Skeletal muscle tissue (tissue), 4 donors: ENCODE results near the gene FARSB. TPM values are rescaled to one million over a fixed set of nuclear protein-coding genes. Genes with fewer than 3 reads are reported as not detected.
A peak's percentile ranks its signal among the peaks of the same experiment; 100 is the strongest.
"Not testable (repeated sequence)": the region's sequence is repeated elsewhere in the genome, so short reads cannot be mapped to it uniquely, and the experiment has no call there.

Experiments
- H3K27ac ChIP-seq: one replicate; pipeline ENCODE4 v1.7.0; 2013; ENCODE audit warnings: mild to moderate bottlenecking, low read depth, low read length, inconsistent platforms
- H3K27me3 ChIP-seq, 3 donors: one replicate each; pipeline ENCODE4 v1.7.0; 2013; ENCODE audit warnings: low read length in 3 of 3; ENCODE audit not compliant: control insufficient read depth in 3 of 3, insufficient read depth in 3 of 3
- H3K36me3 ChIP-seq, 3 donors: one replicate each; pipeline ENCODE4 v1.7.0; 2013; ENCODE audit warnings: low read length in 3 of 3; ENCODE audit not compliant: control insufficient read depth in 3 of 3, insufficient read depth in 3 of 3
- H3K4me1 ChIP-seq, 3 donors: one replicate each; pipeline ENCODE4 v1.7.0; 2013; ENCODE audit warnings: low read length in 3 of 3, mild to moderate bottlenecking in 3 of 3; ENCODE audit not compliant: control insufficient read depth in 3 of 3, insufficient read depth in 3 of 3
- H3K4me3 ChIP-seq, 3 donors: one replicate each; pipeline ENCODE4 v1.7.0; 2013; ENCODE audit warnings: low read length in 3 of 3
- H3K9ac ChIP-seq, 3 donors: one replicate each; pipeline ENCODE4 v1.7.0; 2013; ENCODE audit warnings: low read length in 3 of 3, mild to moderate bottlenecking in 3 of 3, moderate library complexity in 2 of 3, low read depth in 1 of 3
- H3K9me3 ChIP-seq, 3 donors: one replicate each; pipeline ENCODE4 v1.7.0; 2013; ENCODE audit warnings: low read length in 3 of 3; ENCODE audit not compliant: control insufficient read depth in 3 of 3
- total RNA-seq: library from RNA; depleted of rRNA; stranded (reverse); fragments of >200 nt; gene quantifications from one replicate; pipeline ENCODE4 v1.2.3, GENCODE V29; 2014
- donor health status: Osteomylitis.

Gene FARSB
- total RNA-seq, 1 donor from 2014 or later = 18.8 TPM

DNA sequence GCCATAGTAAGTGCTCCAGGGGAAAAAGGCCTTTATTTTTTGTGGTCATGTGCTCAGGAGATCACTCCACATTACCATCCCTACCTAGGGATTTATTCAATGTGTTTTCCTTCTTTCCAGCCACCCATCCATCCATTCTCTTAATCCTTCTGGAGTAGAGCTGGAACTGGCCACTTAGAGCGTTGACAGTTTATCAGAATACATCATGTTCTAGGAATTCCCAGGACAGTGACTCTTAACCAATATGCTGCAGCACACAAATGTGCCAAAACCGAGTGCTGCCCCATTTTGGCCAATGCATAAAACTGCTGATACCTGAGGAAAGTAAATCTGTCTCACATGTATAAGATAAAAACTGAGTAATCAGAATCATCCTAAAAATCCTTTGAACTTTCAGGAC, 63.7 kb downstream of the FARSB start:
- Histone ChIP-seq H3K4me3 (no peak overlapping the region), H3K27ac (no peak overlapping the region), H3K36me3 (peaks cover 5% of the 10 kb centered on the region in 3 donors), H3K4me1 (no peaks in the 10 kb centered on the region), H3K27me3 (no peaks in the 10 kb centered on the region), H3K9me3 (no peaks in the 10 kb centered on the region), H3K9ac (no peak overlapping the region)

DNA sequence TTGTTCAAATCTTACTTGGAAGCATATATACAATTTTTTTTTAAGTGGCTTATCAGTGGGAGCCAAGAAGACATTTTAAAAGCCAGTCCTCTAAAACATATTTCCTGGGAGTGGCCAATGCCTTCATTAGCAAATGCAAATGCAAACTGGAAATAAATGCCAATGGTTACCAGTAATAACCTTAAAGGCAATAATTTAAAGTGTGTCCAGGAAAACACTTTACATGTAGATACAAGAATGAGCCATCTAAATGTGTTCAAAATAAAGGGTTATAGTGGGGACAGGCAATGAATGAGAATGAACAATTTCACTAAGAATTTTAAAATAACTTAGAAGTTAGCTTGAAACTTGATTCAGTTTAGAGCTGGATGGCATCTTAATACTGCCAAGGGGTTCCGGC, 64.2 kb downstream of the FARSB start:
- H3K27ac ChIP-seq = no peak overlapping the region
- no peaks in the 10 kb centered on the region for H3K9me3 ChIP-seq
- H3K27me3 ChIP-seq = no peaks in the 10 kb centered on the region
- no peak overlapping the region for H3K4me3 ChIP-seq
- H3K36me3 ChIP-seq = peaks cover 5% of the 10 kb centered on the region in 3 donors
- no peak overlapping the region for H3K9ac ChIP-seq
- no peaks in the 10 kb centered on the region for H3K4me1 ChIP-seq

DNA sequence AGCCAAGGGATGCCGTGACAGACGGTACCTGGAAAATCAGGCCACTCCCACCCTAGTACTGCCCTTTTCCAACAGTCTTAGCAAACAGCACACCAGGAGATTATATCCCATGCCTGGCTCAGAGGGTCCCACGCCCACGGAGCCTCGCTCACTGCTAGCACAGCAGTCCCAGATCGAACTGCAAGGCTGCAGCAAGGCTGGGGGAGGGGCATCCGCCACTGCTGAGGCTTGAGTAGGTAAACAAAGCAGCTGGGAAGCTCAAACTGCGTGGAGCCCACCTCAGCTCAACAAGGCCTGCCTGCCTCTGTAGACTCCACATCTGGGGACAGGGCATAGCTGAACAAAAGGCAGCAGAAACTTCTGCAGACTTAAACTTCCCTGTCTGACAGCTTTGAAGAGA, 71.3 kb downstream of the FARSB start:
- H3K27ac ChIP-seq, H3K4me1 ChIP-seq: not testable (repeated sequence)

DNA sequence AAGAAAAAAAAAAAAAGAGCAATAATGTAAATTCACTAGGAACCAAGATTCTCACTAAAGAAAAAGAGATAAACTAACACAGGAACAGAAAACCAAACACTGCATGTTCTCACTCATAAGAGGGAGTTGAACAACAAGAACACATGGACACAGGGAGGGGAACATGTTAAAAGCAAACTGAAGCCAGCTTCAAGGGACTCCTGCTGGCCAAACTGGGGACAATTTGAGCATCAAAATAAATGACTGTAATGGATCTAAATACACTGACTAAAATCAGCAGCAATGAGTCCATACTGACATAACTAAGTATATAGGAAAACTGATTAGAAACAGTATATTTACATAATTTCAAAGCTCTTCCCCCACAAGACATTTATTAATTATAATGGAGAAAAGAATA, 73.0 kb downstream of the FARSB start:
- Histone ChIP-seq H3K27me3 (no peaks in the 10 kb centered on the region), H3K9ac (no peak overlapping the region), H3K27ac (no peak overlapping the region)

More for the DNA sequence above, 71.3 kb downstream of the FARSB start:
- H3K9me3 ChIP-seq, H3K36me3 ChIP-seq, H3K9ac ChIP-seq, H3K27me3 ChIP-seq, H3K4me3 ChIP-seq: not testable (repeated sequence)

DNA sequence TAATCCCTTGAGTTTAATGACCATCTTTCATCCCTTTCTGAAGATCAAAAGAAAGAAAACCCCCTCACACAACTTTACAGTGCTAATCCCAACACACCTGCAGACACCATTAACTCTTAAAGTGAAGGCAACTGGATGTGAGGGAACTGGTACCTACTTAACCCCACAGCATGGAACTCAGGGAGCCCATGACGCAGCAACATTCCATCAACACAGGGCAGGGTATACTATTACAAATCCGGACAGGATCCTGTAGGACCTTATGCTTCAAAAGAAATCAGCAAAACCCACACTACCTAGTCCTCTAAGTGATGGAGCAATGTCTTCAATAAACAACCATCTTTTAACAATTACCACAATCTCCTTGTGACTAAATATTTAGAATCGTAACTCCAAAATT, 78.6 kb downstream of the FARSB start:
- Histone ChIP-seq H3K4me3 (no peak overlapping the region), H3K27ac (no peak overlapping the region), H3K9me3 (no peaks in the 10 kb centered on the region), H3K27me3 (no peaks in the 10 kb centered on the region), H3K9ac (no peak overlapping the region), H3K4me1 (peaks cover 8 to 10% (median 9%) of the 10 kb centered on the region in 3 donors), H3K36me3 (no peaks in the 10 kb centered on the region)

More for the DNA sequence above, 73.0 kb downstream of the FARSB start:
- Histone ChIP-seq H3K4me3 (no peak overlapping the region), H3K9me3 (no peaks in the 10 kb centered on the region), H3K4me1 (no peaks in the 10 kb centered on the region), H3K36me3 (peaks cover 0 to 2% (median 0%) of the 10 kb centered on the region in 3 donors)

DNA sequence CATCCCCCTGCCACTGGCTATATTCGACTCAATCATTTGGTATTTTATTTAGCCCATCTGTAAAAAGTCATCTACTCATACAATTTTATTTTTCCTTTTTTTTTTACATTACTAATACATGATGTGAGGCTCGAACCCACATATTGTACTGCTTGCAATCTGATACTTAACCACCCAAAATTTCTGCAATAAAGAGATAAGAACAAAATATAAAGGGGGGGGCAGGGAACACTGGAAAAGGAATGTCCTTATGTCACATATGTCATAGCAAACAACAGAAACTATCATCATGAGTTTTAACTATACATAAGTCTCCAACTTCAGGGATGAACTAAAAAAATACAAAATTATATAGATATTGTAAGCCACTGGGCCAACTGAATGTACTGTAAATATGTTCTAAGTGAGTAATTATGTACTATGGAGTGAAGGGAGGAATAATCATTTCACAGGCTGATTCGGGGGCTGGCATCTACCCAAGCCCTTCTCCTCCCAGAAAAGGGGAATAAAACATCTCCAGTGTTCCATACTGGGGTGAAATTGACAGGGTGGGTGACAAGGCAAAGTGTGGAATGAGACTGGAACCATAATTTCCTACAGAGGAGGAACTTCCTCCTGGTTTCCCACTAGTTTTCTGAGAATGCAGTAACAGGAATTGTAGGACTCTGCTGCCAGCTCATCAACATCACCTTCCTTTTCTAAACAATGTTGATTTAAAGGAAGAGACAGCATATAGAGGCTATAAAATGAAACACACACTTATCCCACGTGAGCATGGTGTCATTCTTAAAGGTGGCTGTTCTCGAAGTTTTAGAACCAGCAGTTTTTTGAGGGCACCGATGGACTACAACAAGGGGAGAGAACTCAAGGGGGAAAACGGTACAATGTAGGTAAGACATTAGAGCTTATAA, 79.5 kb downstream of the FARSB start:
- no peak overlapping the region for H3K4me3 ChIP-seq
- no peaks in the 10 kb centered on the region for H3K27me3 ChIP-seq
- no peaks in the 10 kb centered on the region for H3K9me3 ChIP-seq
- H3K36me3 ChIP-seq = peaks cover 0 to 4% (median 3%) of the 10 kb centered on the region in 3 donors
- H3K4me1 ChIP-seq = peaks cover 10% of the 10 kb centered on the region in 3 donors
- no peak overlapping the region for H3K27ac ChIP-seq
- H3K9ac ChIP-seq = no peak overlapping the region

DNA sequence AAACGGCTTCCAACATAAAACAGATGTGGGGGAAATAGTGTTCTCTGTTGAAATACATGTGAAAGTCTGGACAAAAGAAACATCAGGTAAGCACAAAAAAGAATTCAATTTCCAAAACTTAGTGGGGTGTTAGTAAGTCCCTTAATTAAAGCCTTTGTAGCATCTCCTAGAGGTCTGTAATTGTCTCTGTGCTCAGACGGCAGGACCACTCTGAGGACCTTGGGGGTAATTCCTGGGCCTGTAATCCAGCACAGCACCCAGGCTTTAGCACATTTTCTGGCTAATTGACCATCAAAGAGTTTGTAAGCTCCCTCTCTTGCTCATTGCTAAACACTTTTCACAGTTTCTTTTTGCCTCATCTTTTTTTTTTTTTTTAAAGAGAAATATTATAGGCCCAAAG, 80.3 kb downstream of the FARSB start:
- H3K9ac ChIP-seq = no peak overlapping the region
- peaks cover 10% of the 10 kb centered on the region in 3 donors for H3K4me1 ChIP-seq
- H3K27me3 ChIP-seq = no peaks in the 10 kb centered on the region
- H3K4me3 ChIP-seq = no peak overlapping the region
- H3K9me3 ChIP-seq = no peaks in the 10 kb centered on the region
- peaks cover 0 to 7% (median 6%) of the 10 kb centered on the region in 3 donors for H3K36me3 ChIP-seq
- no peak overlapping the region for H3K27ac ChIP-seq

DNA sequence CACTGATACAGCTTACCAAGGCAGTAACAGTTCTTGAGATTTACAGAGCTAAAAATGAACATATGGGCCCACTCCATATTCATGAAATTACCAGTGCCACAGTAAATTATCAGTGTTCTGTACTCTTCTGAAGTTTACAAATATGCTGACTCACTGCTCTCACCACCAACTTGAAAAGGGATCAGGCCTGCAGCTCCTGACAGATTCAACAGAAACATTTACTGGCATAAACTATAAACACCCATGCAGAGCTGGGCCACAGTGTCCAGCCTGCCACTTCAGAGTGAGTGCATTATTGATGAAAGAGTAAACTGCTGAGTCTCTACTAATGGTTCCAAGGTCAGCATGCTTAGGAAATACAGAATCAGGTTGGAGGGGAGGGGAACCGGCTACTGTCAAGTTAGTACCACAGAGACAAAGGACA, 83.1 kb downstream of the FARSB start:
- Histone ChIP-seq H3K27me3 (no peaks in the 10 kb centered on the region), H3K27ac (peak overlapping the region; percentile 26), H3K36me3 (peaks cover 0 to 7% (median 6%) of the 10 kb centered on the region in 3 donors), H3K4me1 (peaks cover 10 to 25% (median 10%) of the 10 kb centered on the region in 3 donors), H3K9ac (no peak overlapping the region), H3K4me3 (no peak overlapping the region), H3K9me3 (no peaks in the 10 kb centered on the region)

DNA sequence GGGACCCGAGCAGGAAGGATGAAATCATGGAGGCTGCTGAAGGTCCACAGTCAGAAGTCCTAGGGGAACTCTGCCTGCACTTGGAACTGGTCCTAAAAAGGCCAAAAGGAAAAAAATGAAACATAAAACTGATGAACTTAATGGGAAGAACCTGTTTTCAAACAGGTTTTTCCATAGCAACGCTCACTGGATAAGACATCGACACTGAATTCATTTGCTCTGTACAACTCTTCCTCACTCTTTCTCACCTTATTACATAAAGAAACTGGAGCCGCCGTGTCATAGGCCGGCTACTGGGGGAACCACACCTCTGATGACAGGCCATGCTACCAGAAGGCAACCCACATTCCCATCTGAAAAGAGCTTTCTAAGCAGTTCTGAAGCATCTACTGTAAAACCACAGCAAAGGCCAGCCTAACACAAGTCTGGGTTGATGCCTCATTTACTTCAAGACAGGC, 83.6 kb downstream of the FARSB start:
- H3K27ac ChIP-seq = peak overlapping the region; percentile 26
- H3K4me1 ChIP-seq = peaks cover 10 to 25% (median 10%) of the 10 kb centered on the region in 3 donors
- H3K27me3 ChIP-seq = no peaks in the 10 kb centered on the region
- no peaks in the 10 kb centered on the region for H3K9me3 ChIP-seq
- H3K9ac ChIP-seq = no peak overlapping the region
- H3K36me3 ChIP-seq = peaks cover 0 to 8% (median 8%) of the 10 kb centered on the region in 3 donors
- H3K4me3 ChIP-seq = no peak overlapping the region

DNA sequence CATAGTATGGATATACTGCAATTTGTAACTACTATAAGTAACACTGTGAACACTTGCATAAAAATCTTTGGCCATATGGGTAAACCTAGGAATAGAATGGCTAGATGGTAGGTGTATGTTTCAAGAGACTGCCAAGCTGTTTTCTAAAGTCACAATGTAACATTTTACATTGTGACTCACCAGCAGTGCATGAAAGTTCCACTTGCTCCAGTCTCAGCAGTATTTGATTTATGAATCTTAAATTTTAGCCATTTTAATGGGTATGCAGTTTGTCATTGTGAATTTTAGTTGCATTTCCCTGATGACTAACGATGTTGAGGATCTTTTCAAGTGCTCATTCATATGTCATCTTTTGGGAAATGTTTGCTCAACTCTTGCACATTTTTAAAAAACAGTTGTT, 86.1 kb downstream of the FARSB start:
- H3K36me3 ChIP-seq = peaks cover 0 to 10% (median 9%) of the 10 kb centered on the region in 3 donors
- no peaks in the 10 kb centered on the region for H3K9me3 ChIP-seq
- H3K27me3 ChIP-seq = no peaks in the 10 kb centered on the region
- no peak overlapping the region for H3K9ac ChIP-seq
- H3K4me1 ChIP-seq = peaks cover 10 to 25% (median 10%) of the 10 kb centered on the region in 3 donors
- H3K4me3 ChIP-seq = no peak overlapping the region
- no peak overlapping the region for H3K27ac ChIP-seq
